CD4-positive, alpha-beta T cell treated with Interferon gamma for 1 hour (primary cell): Measurements from ENCODE around the gene METTL3.
"Not testable (repeated sequence)": the region's sequence is repeated elsewhere in the genome, so short reads cannot be mapped to it uniquely, and the experiment has no call there.

Source experiments
- DNase-seq: peaks from one replicate; pipeline ENCODE4 v3.0.0-alpha.2; 2020

Gene METTL3

GRCh38 chr14:21510735-21511657, at the start of gene METTL3:
METTL3 (minus strand) TSS chr14:21511340; CDS start chr14:21511223, 117 bp downstream.
- DNase-seq: peak; percentile 96

GRCh38 chr14:21558703-21559170, 47.6 kb upstream of the METTL3 start:
- DNase-seq: no peak

- peak; percentile 48 for DNase-seq
Observed at GRCh38 chr14:21557084-21557901, 46.2 kb upstream of the METTL3 start.

- DNase-seq: no peak
Observed at GRCh38 chr14:21556378-21557083, 45.4 kb upstream of the METTL3 start.

- DNase-seq: no peak
Observed at GRCh38 chr14:21553266-21553665, 42.1 kb upstream of the METTL3 start.

- not testable (repeated sequence) for DNase-seq
Observed at GRCh38 chr14:21544588-21544987, 33.4 kb upstream of the METTL3 start.

- DNase-seq: no peak
Observed at GRCh38 chr14:21543963-21544362, 32.8 kb upstream of the METTL3 start.

GRCh38 chr14:21543521-21543960, 32.4 kb upstream of the METTL3 start:
- DNase-seq: no peak

- DNase-seq: no peak
Observed at GRCh38 chr14:21541413-21542074, 30.4 kb upstream of the METTL3 start.

- DNase-seq: no peak
Observed at GRCh38 chr14:21539189-21539940, 28.2 kb upstream of the METTL3 start.

- DNase-seq: no peak
Observed at GRCh38 chr14:21537090-21537424, 25.9 kb upstream of the METTL3 start.

GRCh38 chr14:21536418-21537089, 25.4 kb upstream of the METTL3 start:
- no peak for DNase-seq

GRCh38 chr14:21535545-21536417, 24.6 kb upstream of the METTL3 start:
- DNase-seq: no peak

GRCh38 chr14:21534576-21534975, 23.4 kb upstream of the METTL3 start:
- DNase-seq: no peak

GRCh38 chr14:21533294-21533693, 22.2 kb upstream of the METTL3 start:
- no peak for DNase-seq

- no peak for DNase-seq
Observed at GRCh38 chr14:21529515-21529914, 18.4 kb upstream of the METTL3 start.

- DNase-seq: no peak
Observed at GRCh38 chr14:21528381-21529348, 17.5 kb upstream of the METTL3 start.

- DNase-seq: no peak
Observed at GRCh38 chr14:21527318-21527679, 16.2 kb upstream of the METTL3 start.
